ENCODE data around the gene GNAI3. TPM values are rescaled to one million over a fixed set of nuclear protein-coding genes. Genes with fewer than 3 reads are reported as not detected.

Gene GNAI3
- total and polyA plus RNA-seq, 10 of the 15 experiments (the other 5 are each of a cell fraction or from before 2014, with no cell fraction given): 5.9 to 13.8 (median 8.0) TPM

DNA sequence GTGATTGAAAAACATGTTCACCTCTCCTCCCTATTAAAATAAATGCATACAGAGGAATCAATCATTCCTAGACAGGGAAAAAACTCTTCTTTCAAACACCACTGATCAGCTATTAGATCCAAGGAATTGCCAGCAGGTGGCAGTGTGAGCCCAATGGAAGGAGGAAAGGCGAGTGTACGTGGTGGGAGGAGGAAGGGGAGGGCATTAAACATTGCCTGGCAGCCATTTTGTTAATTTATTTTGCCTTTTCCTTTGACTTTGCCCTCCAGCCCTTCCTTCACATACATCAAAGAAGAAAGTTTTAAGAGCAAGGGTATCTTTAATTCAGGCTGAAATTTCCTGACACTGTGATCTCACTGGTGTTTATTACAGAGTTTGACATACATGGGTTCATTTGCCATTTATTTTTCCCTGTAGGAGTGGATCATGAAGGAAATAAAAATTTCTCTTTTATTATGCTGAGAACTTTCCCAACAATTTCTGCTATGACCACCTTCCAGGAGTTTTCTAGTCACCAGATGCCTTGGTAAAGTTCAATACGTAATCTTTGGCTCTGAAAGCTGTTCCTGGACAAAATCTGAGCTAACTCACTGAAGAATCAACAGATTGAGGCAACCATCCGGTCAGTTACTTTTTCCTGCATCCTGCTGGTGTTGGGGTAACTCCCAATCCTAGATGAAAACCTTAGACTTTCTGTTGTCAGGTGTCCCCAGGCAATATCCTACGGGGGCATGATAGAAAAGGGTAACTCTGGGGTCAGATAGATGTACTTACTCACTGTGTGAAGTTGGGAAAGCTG lies 1.9 kb upstream of the GNAI3 start (continued):
- TF ChIP-seq, protein P1, sequence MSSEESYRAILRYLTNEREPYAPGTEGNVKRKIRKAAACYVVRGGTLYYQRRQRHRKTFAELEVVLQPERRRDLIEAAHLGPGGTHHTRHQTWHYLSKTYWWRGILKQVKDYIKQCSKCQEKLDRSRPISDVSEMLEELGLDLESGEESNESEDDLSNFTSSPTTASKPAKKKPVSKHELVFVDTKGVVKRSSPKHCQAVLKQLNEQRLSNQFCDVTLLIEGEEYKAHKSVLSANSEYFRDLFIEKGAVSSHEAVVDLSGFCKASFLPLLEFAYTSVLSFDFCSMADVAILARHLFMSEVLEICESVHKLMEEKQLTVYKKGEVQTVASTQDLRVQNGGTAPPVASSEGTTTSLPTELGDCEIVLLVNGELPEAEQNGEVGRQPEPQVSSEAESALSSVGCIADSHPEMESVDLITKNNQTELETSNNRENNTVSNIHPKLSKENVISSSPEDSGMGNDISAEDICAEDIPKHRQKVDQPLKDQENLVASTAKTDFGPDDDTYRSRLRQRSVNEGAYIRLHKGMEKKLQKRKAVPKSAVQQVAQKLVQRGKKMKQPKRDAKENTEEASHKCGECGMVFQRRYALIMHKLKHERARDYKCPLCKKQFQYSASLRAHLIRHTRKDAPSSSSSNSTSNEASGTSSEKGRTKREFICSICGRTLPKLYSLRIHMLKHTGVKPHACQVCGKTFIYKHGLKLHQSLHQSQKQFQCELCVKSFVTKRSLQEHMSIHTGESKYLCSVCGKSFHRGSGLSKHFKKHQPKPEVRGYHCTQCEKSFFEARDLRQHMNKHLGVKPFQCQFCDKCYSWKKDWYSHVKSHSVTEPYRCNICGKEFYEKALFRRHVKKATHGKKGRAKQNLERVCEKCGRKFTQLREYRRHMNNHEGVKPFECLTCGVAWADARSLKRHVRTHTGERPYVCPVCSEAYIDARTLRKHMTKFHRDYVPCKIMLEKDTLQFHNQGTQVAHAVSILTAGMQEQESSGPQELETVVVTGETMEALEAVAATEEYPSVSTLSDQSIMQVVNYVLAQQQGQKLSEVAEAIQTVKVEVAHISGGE (CRISPR knock-in tag; IDR thresholded peaks at IDR 0.05): no peak
- TF ChIP-seq SREBF2 (IDR thresholded peaks at IDR 0.05; ENCODE audit: low read length) (no peak), POLR2AphosphoS2 (IDR thresholded peaks at IDR 0.05; ENCODE audit: low read depth, low read length) (no peak), RAD21 (IDR thresholded peaks at IDR 0.05; ENCODE audit: insufficient read depth, low read depth, low read length) (peak; percentile 98), PAX5 (IDR thresholded peaks at IDR 0.05; ENCODE audit: borderline replicate concordance, low read depth, low read length) (no peak), PML (IDR thresholded peaks at IDR 0.05; ENCODE audit: low read length) (peak; percentile 55; the same call in 1 of the 2 replicates), NR2F1 (conservative IDR thresholded peaks at IDR 0.05) (no peak), EP300 (IDR thresholded peaks at IDR 0.05; ENCODE audit: borderline replicate concordance in 1 of 2, control insufficient read depth in 1 of 2, low read depth in 2 of 2, low read length in 2 of 2) (no peak), EGR1 (IDR thresholded peaks at IDR 0.05; ENCODE audit: borderline replicate concordance in 1 of 2, low read depth in 2 of 2, low read length in 2 of 2) (no peak), CBX5 (IDR thresholded peaks at IDR 0.05; ENCODE audit: low read depth) (no peak), YBX1 (IDR thresholded peaks at IDR 0.05) (no peak), MEF2A (IDR thresholded peaks at IDR 0.05; ENCODE audit: insufficient read depth, low read depth, low read length) (no peak; the same call in 1 of the 2 replicates), TBL1XR1 (IDR thresholded peaks at IDR 0.05; ENCODE audit: low read depth, low read length) (no peak)
- TF ChIP-seq, protein P2, sequence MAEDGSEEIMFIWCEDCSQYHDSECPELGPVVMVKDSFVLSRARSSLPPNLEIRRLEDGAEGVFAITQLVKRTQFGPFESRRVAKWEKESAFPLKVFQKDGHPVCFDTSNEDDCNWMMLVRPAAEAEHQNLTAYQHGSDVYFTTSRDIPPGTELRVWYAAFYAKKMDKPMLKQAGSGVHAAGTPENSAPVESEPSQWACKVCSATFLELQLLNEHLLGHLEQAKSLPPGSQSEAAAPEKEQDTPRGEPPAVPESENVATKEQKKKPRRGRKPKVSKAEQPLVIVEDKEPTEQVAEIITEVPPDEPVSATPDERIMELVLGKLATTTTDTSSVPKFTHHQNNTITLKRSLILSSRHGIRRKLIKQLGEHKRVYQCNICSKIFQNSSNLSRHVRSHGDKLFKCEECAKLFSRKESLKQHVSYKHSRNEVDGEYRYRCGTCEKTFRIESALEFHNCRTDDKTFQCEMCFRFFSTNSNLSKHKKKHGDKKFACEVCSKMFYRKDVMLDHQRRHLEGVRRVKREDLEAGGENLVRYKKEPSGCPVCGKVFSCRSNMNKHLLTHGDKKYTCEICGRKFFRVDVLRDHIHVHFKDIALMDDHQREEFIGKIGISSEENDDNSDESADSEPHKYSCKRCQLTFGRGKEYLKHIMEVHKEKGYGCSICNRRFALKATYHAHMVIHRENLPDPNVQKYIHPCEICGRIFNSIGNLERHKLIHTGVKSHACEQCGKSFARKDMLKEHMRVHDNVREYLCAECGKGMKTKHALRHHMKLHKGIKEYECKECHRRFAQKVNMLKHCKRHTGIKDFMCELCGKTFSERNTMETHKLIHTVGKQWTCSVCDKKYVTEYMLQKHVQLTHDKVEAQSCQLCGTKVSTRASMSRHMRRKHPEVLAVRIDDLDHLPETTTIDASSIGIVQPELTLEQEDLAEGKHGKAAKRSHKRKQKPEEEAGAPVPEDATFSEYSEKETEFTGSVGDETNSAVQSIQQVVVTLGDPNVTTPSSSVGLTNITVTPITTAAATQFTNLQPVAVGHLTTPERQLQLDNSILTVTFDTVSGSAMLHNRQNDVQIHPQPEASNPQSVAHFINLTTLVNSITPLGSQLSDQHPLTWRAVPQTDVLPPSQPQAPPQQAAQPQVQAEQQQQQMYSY (CRISPR knock-in tag; IDR thresholded peaks at IDR 0.05): no peak
- TF ChIP-seq, protein P3, sequence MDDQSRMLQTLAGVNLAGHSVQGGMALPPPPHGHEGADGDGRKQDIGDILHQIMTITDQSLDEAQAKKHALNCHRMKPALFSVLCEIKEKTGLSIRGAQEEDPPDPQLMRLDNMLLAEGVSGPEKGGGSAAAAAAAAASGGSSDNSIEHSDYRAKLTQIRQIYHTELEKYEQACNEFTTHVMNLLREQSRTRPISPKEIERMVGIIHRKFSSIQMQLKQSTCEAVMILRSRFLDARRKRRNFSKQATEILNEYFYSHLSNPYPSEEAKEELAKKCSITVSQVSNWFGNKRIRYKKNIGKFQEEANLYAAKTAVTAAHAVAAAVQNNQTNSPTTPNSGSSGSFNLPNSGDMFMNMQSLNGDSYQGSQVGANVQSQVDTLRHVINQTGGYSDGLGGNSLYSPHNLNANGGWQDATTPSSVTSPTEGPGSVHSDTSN (IDR thresholded peaks at IDR 0.05; ENCODE audit: insufficient replicate concordance, low read depth, low read length): no peak
- TF ChIP-seq, protein P4, sequence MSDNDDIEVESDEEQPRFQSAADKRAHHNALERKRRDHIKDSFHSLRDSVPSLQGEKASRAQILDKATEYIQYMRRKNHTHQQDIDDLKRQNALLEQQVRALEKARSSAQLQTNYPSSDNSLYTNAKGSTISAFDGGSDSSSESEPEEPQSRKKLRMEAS (IDR thresholded peaks at IDR 0.05; ENCODE audit: low read depth, low read length): no peak
- TF ChIP-seq, protein P5, sequence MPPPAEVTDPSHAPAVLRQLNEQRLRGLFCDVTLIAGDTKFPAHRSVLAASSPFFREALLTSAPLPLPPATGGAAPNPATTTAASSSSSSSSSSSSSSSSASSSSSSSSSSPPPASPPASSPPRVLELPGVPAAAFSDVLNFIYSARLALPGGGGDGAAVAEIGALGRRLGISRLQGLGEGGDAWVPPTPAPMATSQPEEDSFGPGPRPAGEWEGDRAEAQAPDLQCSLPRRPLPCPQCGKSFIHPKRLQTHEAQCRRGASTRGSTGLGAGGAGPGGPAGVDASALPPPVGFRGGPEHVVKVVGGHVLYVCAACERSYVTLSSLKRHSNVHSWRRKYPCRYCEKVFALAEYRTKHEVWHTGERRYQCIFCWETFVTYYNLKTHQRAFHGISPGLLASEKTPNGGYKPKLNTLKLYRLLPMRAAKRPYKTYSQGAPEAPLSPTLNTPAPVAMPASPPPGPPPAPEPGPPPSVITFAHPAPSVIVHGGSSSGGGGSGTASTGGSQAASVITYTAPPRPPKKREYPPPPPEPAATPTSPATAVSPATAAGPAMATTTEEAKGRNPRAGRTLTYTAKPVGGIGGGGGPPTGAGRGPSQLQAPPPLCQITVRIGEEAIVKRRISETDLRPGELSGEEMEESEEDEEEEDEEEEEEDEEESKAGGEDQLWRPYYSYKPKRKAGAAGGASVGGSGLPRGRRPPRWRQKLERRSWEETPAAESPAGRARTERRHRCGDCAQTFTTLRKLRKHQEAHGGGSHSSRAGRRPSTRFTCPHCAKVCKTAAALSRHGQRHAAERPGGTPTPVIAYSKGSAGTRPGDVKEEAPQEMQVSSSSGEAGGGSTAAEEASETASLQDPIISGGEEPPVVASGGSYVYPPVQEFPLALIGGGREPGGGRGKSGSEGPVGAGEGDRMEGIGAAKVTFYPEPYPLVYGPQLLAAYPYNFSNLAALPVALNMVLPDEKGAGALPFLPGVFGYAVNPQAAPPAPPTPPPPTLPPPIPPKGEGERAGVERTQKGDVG (CRISPR knock-in tag; IDR thresholded peaks at IDR 0.05): no peak
